GM23248 (cell line): ENCODE measurements around the gene PPP1R1C. TPM values are rescaled to one million over a fixed set of nuclear protein-coding genes. Genes with fewer than 3 reads are reported as not detected.

Experiments used
- DNase-seq: peaks from one replicate; pipeline ENCODE4 v3.0.0-alpha.2; 2015
- H2AFZ ChIP-seq: fragments of 200-600 bp; sonication (generic); 2 replicates; pipeline ENCODE4 v1.6.1; 2016; ENCODE audit warnings: antibody characterized with exemption
- H3F3A ChIP-seq: fragments of 200-600 bp; sonication (generic); 2 replicates; pipeline ENCODE4 v1.6.1; 2016; ENCODE audit warnings: mild to moderate bottlenecking, antibody characterized with exemption, mixed run types; ENCODE audit not compliant: insufficient read depth
- H3K27ac ChIP-seq: fragments of 200-600 bp; sonication (generic); 2 replicates; pipeline ENCODE4 v1.5.1; 2016; ENCODE audit warnings: mild to moderate bottlenecking
- H3K27me3 ChIP-seq: fragments of 200-600 bp; sonication (generic); replicated peaks from 2 replicates; pipeline ENCODE4 v1.6.1; 2016; ENCODE audit warnings: mild to moderate bottlenecking; ENCODE audit not compliant: insufficient read depth
- H3K36me3 ChIP-seq: fragments of 200-600 bp; sonication (generic); 2 replicates; pipeline ENCODE4 v1.6.1; 2016; ENCODE audit warnings: low read depth, mild to moderate bottlenecking
- H3K4me1 ChIP-seq: fragments of 200-600 bp; sonication (generic); 2 replicates; pipeline ENCODE4 v1.6.1; 2016; ENCODE audit warnings: mild to moderate bottlenecking; ENCODE audit not compliant: insufficient read depth
- H3K4me2 ChIP-seq: fragments of 200-600 bp; sonication (generic); one replicate; pipeline ENCODE4 v1.6.1; 2016; ENCODE audit warnings: mild to moderate bottlenecking; ENCODE audit not compliant: unreplicated experiment
- H3K4me3 ChIP-seq: fragments of 200-600 bp; sonication (generic); 2 replicates; pipeline ENCODE4 v1.5.1; 2016; ENCODE audit warnings: mild to moderate bottlenecking
- H3K79me2 ChIP-seq: fragments of 200-600 bp; sonication (generic); 2 replicates; pipeline ENCODE4 v1.6.1; 2016; ENCODE audit warnings: mild to moderate bottlenecking; ENCODE audit not compliant: insufficient read depth
- H3K9ac ChIP-seq: fragments of 200-600 bp; sonication (generic); 2 replicates; pipeline ENCODE4 v1.6.1; 2016; ENCODE audit warnings: mild to moderate bottlenecking
- H3K9me2 ChIP-seq: fragments of 200-600 bp; sonication (generic); 2 replicates; pipeline ENCODE4 v1.6.1; 2016; ENCODE audit warnings: mixed run types, mild to moderate bottlenecking, moderate library complexity; ENCODE audit not compliant: insufficient read depth
- H3K9me3 ChIP-seq: fragments of 200-600 bp; sonication (generic); one replicate; pipeline ENCODE4 v1.6.1; 2017; ENCODE audit warnings: low read depth
- H4K20me1 ChIP-seq: fragments of 200-600 bp; sonication (generic); 2 replicates; pipeline ENCODE4 v1.6.0; 2016; ENCODE audit not compliant: insufficient read depth
- EZH2 ChIP-seq: fragments of 200-600 bp; sonication (generic); IDR thresholded peaks from 2 replicates; pipeline ENCODE4 v1.6.1; 2018; ENCODE audit warnings: antibody characterized with exemption, mild to moderate bottlenecking; ENCODE audit not compliant: insufficient read depth, poor library complexity, severe bottlenecking
- EZH2phosphoT487 ChIP-seq: fragments of 200-600 bp; sonication (generic); IDR thresholded peaks from 2 replicates; pipeline ENCODE4 v1.6.1; 2018; ENCODE audit warnings: antibody characterized with exemption, moderate library complexity, mild to moderate bottlenecking, low read depth; ENCODE audit not compliant: insufficient read depth
- WGBS, 2 experiments: methylation state at CpG; one replicate each; pipeline ENCODE4 v1.1.6; 2015 to 2017; ENCODE audit warnings: low lambda C conversion rate in 2 of 2, low coverage in 1 of 2; ENCODE audit errors: missing lambda C conversion rate in 2 of 2; 5-methylcytosine and 5-hydroxymethylcytosine counted together
- in situ Hi-C: fragments of 300-500 bp; cut with MboI; formaldehyde crosslinking; loops from 2 replicates; pipeline ENCODE4 v1.15.0; 2020
- polyA plus RNA-seq: library from polyadenylated mRNA; unstranded; fragments of >200 nt; fragmentation: Nextera tagmentation; extraction: Ambion mirVana; gene quantifications from 2 replicates; pipeline ENCODE4 v1.2.1, GENCODE V29; 2016
- total RNA-seq: library from RNA; depleted of rRNA; stranded (reverse); fragments of >200 nt; shearing (Covaris generic); gene quantifications from 2 replicates; pipeline ENCODE4 v1.2.3, GENCODE V29; 2014

Gene PPP1R1C
- total and polyA plus RNA-seq, 2 experiments from 2014 or later, result not detected

DNA sequence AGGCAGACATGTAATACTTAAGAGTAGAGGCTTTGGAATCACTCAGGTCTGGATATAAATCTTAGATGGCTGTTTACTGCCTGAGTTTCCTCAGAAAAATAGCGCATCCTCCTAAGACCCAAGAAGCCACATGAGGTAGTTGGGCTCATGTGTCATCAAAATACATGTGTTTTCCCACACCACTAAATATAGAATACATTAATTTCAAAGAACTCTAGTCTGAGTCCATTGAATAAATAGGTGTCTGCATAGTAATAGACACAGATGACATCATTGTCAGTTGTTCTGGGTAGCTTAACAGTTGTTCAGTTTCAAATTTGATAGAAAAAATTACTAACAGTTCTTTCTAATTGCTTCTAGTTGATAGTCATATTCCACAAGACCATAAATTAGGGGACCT, 9.6 kb downstream of the PPP1R1C start:
- no peak for DNase-seq
- 96 to 100% methylated on average over 1 of the region's 1 CpG for WGBS, 2 experiments
- H3K4me2 ChIP-seq, result no peak overlapping the region

DNA sequence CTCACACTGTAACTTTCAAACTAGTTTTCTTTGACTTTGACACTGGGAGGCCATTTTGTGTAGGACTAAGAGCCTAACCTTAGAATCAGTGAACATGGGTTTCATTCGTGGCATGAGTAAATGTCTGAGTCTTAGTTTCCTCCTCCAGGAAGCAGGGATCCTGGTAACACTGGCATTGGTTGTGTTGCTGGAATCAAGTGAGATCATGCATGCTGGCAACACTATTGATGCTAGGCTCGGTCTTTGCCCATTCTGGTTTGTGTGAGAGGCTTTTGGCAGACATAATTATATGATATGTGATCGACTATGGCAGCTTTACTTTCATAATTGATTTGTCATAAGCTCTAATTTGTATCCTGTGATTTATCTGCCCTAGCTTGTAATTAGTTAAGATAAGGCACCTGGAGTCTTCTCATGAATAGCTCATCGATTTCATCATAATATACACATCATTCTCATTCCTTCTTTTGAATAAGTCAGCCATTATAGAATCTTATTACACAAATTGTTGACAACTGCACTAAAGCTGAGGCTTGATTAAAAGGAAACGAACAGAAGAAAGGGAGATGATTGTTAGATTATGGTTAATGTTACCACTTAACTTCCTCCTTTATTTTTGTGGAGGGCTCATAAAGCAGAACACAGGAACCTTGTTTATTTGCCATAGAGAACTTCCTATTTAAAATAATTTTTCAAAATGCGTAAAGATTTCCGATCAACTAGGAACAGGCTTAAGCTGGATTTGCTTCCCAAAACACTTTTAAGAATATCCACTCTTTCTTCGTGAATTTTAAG, 12.6 kb downstream of the PPP1R1C start:
- Histone ChIP-seq H2AFZ (0 out of 2 replicates have a peak overlapping the region, but pooled peaks have one; percentile 49), H3F3A (no peaks in the 10 kb centered on the region), H3K9ac (no peak overlapping the region), H4K20me1 (no peaks in the 10 kb centered on the region), H3K9me2 (no peaks in the 10 kb centered on the region), H3K9me3 (no peaks in the 10 kb centered on the region), H3K4me2 (no peak overlapping the region), H3K4me1 (no peaks in the 10 kb centered on the region), H3K4me3 (no peak overlapping the region), H3K27ac (no peak overlapping the region), H3K79me2 (no peaks in the 10 kb centered on the region), H3K36me3 (no peaks in the 10 kb centered on the region), H3K27me3 (no peaks in the 10 kb centered on the region)
- in situ Hi-C loops, result no loop called here
- no peak for TF ChIP-seq EZH2
- TF ChIP-seq EZH2phosphoT487, result no peak
- 59 to 61% methylated on average over 8 of the region's 8 CpGs for WGBS, 2 experiments
- DNase-seq, result peak; percentile 7

More for the DNA sequence above, 9.6 kb downstream of the PPP1R1C start:
- Histone ChIP-seq H3F3A (no peaks in the 10 kb centered on the region), H3K9me3 (no peaks in the 10 kb centered on the region), H3K27ac (no peak overlapping the region), H3K9ac (no peak overlapping the region), H3K4me1 (no peaks in the 10 kb centered on the region), H2AFZ (no peak overlapping the region), H4K20me1 (no peaks in the 10 kb centered on the region), H3K9me2 (no peaks in the 10 kb centered on the region), H3K27me3 (no peaks in the 10 kb centered on the region), H3K36me3 (no peaks in the 10 kb centered on the region), H3K4me3 (no peak overlapping the region), H3K79me2 (no peaks in the 10 kb centered on the region)
- TF ChIP-seq EZH2 (no peak), EZH2phosphoT487 (no peak)
- in situ Hi-C loops, result no loop called here

DNA sequence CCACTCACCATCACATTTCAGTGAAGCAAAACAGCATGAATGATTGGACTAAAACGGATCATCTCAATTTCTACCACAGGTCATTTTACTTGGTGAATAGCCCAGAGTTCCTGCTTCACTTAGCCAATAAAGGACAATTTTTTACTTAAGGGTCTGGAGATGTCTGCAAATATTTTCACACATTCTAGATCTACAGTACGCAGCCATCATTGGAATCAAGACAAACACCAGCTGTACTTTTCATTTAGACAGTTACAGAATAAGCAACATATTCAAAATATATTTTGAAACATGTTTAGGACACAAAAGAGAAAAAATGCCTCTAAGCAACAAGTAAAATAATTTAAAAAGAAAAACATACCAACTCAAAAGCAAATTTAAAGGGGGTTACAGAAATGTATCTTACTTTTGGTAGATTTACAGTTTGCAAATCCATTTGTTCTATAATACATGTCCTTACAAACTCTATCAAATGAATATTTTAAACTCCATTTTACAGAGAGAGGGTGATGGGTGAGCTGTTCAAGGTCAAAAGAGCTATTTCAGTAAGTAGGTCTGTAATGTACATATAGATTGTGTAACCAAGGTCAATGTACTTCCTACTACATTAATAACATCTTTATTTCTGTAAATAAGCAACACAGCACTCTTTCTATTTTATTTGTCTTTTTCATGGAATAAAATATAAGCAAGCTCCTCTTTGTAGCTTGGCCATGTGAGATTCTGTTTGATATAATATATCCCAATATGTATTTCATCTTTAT, 13.4 kb downstream of the PPP1R1C start:
- H3K9me2 ChIP-seq, result no peaks in the 10 kb centered on the region
- H3K27ac ChIP-seq, result no peak overlapping the region
- no peaks in the 10 kb centered on the region for H3K4me1 ChIP-seq
- no peak overlapping the region for H2AFZ ChIP-seq
- no peak for DNase-seq
- no peaks in the 10 kb centered on the region for H3K79me2 ChIP-seq
- H4K20me1 ChIP-seq, result no peaks in the 10 kb centered on the region
- H3K27me3 ChIP-seq, result no peaks in the 10 kb centered on the region
- in situ Hi-C loops, result no loop called here
- no peak overlapping the region for H3K9ac ChIP-seq
- TF ChIP-seq EZH2phosphoT487 (no peak), EZH2 (no peak)
- H3K4me3 ChIP-seq, result no peak overlapping the region
- no peaks in the 10 kb centered on the region for H3F3A ChIP-seq
- no peaks in the 10 kb centered on the region for H3K36me3 ChIP-seq
- WGBS, 2 experiments, result 78 to 81% methylated on average over 2 of the region's 2 CpGs
- H3K9me3 ChIP-seq, result no peaks in the 10 kb centered on the region
- no peak overlapping the region for H3K4me2 ChIP-seq

DNA sequence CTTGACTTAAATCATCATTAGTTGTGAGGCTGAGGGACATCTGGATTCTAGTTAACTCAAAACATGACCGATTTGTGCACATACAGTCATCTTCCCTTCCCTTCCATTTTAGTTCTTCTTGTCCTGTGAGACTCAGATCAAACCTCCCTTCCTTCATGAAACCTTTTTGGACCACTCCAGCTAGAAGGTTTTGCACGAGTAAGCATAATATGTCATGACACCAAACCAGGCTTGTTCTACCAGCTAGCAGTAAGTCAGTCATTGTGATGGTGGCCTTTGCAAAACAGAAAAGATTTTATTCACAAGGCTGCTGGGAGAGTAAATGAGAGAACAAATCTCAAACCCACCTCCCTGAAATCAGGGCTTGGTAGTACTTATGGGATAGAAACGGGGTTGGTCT, 14.3 kb downstream of the PPP1R1C start:
- no peaks in the 10 kb centered on the region for H3K9me3 ChIP-seq
- no peaks in the 10 kb centered on the region for H3K79me2 ChIP-seq
- H3K27ac ChIP-seq, result no peak overlapping the region
- in situ Hi-C loops, result no loop called here
- no peaks in the 10 kb centered on the region for H3K36me3 ChIP-seq
- H2AFZ ChIP-seq, result no peak overlapping the region
- no peak overlapping the region for H3K4me2 ChIP-seq
- H4K20me1 ChIP-seq, result no peaks in the 10 kb centered on the region
- H3K27me3 ChIP-seq, result no peaks in the 10 kb centered on the region
- no peaks in the 10 kb centered on the region for H3K9me2 ChIP-seq
- no peak overlapping the region for H3K9ac ChIP-seq
- no peak overlapping the region for H3K4me3 ChIP-seq
- TF ChIP-seq EZH2phosphoT487 (no peak), EZH2 (no peak)
- H3K4me1 ChIP-seq, result no peaks in the 10 kb centered on the region
- 65 to 66% methylated on average over 3 of the region's 3 CpGs for WGBS, 2 experiments
- no peaks in the 10 kb centered on the region for H3F3A ChIP-seq
- no peak for DNase-seq
